Midbrain (tissue), 1 donor: ENCODE measurements around the gene TMEM79.

ENCODE experiments used
- DNase-seq: peaks from one replicate; lab custom pipeline; 2025; lab: John Stamatoyannopoulos, UW

TMEM79 gene, protein sequence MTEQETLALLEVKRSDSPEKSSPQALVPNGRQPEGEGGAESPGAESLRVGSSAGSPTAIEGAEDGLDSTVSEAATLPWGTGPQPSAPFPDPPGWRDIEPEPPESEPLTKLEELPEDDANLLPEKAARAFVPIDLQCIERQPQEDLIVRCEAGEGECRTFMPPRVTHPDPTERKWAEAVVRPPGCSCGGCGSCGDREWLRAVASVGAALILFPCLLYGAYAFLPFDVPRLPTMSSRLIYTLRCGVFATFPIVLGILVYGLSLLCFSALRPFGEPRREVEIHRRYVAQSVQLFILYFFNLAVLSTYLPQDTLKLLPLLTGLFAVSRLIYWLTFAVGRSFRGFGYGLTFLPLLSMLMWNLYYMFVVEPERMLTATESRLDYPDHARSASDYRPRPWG

DNA sequence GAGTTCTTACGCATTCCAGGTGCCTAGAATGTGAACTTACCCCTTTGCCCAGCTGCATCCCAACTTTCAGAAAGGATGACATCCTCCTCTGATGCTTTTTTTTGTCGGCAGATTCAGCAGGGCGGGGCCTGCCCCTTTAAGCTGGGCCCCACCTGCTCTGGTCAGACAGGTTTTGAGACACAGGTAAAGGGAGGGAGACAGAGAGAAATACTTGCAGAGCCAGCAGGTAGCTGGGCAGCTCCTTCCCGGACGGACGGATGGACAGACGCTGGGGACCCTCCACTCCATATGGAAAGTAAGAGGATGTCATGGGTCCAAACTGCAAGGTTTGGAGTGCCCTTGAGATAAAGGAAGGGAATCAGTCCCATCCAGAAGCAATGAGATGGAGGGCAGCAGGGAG lies at the start of gene TMEM79:
TSS of gene TMEM79 (plus strand) at position 214 of the 400 bp plus-strand sequence. CDS start 902 bp downstream, outside the sequence.
- no peak for DNase-seq

DNA sequence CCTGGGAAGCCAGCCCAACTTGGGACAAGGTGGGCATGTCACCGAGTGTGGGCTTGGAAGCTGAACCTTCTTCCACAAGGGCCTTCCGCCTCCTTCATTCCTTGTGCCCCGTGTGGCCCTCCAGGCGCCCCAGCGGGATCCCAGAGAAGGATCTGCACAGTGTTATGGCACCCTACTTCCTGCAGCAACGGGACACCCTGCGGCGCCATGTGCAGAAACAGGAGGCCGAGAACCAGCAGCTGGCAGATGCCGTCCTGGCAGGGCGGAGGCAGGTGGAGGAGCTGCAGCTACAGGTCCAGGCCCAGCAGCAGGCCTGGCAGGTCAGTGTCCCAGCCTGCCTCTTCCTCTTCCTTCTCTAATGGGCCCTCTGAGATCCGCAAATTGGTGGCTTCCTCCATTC lies 48.0 kb upstream of the TMEM79 start:
- no peak for DNase-seq

DNA sequence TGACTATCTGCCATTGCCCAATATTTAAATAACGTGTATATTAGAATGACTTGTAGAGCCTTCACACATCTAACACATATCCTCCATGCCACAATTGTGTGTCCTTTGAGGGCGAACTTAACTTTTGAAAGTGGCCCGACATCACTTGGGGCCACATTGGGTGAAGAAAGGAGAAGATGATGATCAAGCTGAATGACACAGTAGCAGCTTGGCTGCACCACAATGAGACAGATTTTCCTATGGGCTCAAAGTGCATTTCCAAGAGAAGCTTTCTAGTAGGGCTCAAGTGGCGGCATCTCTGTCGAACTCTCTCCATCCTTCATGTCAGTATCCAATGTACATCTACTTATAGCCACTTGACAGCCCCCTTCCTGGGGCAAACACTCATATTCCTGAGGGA lies 45.9 kb upstream of the TMEM79 start:
- no peak for DNase-seq

DNA sequence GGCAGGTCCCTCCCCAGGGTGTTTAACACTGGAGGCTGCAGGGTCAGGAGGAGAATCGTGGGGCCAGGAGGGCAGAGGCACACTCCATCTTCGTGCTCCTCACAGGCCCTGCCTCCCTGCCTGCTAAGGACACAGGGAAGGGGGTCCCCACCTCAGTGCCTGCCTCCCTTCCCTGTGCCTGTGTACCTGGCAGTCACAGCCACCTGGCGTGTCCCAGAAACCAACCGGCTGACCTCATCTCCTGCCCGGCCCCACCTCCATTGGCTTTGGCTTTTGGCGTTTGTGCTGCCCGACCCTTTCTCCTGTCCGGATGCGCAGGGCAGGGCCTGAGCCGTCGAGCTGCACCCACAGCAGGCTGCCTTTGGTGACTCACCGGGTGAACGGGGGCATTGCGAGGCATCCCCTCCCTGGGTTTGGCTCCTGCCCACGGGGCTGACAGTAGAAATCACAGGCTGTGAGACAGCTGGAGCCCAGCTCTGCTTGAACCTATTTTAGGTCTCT lies 42.8 kb upstream of the TMEM79 start:
- no peak for DNase-seq

DNA sequence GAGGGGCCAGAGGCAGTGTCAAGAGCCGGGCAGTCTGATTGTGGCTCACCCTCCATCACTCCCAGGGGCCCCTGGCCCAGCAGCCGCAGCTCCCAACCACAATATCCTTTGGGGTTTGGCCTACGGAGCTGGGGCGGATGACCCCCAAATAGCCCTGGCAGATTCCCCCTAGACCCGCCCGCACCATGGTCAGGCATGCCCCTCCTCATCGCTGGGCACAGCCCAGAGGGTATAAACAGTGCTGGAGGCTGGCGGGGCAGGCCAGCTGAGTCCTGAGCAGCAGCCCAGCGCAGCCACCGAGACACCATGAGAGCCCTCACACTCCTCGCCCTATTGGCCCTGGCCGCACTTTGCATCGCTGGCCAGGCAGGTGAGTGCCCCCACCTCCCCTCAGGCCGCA lies 42.2 kb upstream of the TMEM79 start, which contains the start of gene BGLAP:
TSS of gene BGLAP (plus strand) at position 259 of the 400 bp plus-strand sequence. CDS start at position 307, 48 bp downstream.
- DNase-seq, result no peak

DNA sequence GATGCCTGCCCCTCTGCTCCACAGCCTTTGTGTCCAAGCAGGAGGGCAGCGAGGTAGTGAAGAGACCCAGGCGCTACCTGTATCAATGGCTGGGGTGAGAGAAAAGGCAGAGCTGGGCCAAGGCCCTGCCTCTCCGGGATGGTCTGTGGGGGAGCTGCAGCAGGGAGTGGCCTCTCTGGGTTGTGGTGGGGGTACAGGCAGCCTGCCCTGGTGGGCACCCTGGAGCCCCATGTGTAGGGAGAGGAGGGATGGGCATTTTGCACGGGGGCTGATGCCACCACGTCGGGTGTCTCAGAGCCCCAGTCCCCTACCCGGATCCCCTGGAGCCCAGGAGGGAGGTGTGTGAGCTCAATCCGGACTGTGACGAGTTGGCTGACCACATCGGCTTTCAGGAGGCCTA lies 41.4 kb upstream of the TMEM79 start:
- DNase-seq, result no peak

DNA sequence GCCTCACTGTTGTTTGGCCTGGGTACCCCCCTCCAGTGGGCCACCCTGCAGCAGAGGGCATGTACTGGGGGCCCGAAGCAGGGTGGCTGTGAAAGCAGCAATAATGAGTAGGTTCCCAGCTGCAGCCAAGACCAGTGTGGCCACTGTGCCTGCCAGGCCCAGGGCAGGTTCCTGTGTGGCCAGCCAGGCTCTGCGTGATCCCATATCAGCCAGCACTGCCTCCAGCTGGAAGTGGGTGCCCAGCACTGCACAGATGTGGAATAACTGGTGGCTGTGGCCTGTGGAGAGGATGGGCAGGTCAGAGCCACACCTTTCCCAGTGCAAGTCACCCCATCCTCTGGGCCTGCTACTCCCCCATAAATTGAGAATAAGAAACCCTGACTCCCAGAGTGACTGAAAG lies 40.0 kb upstream of the TMEM79 start:
- no peak for DNase-seq

DNA sequence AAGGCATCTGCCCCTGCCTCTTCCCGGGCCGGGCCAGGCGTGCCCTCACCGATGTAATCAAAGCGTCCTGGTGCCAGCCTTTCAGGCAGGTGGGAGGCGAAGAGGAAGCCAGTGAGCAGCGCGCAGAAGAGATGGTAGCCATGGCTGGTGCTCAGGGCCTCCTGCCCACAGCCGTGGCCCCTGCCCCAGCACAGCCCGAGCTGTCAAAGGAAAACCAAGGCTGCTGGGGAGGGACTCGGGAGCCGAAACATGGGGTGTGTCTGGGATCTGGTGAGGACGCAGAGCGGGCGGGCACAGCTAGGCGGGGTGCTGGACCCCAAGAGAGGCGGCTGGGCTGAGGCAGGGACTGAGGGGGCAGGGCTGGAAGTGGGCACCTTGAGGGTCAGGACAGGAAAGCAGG lies 39.4 kb upstream of the TMEM79 start:
- no peak for DNase-seq

DNA sequence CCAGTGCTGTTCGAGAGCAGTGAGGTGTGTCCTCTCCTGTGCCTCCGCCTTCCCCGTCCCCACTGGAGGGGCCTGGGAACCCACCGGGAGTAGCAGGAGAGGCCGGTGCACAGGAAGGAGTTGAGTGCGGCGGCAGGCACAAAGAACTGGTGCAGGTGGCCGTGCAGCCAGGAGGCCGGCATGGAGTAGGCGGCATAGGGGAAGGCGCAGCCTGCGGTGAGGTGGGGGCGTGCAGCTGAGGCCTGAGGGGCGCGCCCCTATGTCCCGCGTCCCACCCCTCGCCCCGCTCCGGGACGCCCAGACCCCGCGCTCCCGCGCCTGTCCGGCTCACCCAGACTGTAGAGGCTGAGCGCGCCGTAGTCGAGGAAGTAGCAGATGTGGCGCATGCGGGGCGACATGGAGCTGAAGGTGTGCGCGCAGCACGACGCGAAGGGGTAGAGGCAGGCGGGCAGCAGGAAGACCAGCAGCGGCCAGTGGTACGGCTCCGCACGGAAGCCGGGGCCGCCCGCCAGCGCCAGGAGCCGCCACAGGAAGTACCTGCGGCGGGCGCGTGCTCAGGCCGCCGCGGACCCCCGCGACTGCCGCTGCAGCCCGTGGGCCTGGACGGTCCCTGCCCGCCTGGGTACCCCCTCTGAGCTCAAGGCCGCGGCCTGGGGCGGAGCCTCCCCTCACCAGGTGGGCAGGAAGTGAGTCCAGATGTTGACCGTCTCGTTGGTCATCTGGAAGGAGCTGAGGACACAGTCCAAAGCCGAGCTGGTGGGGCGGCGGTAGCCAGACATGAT lies 38.5 kb upstream of the TMEM79 start:
- no peak for DNase-seq

DNA sequence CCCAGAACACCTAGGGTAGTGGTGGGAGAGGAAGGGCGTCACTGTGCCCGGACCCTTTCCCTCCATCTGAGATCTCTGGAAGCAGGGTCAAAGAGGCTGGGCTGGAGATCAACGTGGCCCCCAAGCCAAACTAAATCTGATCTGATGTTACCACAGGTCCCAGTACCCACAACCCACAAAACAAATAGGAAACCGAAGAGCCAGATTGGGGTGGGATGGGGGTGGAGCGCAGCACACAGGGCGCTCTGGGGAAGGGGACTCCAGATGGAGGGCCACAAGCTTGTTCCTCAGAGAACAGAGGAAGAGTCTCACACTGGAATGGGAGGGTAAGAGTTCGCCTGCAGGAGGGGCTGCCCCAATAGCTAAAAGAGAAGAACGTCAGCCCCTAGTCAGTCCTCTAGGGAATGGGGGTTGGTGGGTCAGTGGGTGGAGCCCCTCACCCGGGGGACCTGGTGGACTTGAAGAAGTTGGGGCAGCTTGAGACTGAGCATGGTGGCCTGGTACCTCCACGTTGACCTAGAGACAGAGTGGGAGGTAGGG lies 37.8 kb upstream of the TMEM79 start:
- no peak for DNase-seq

DNA sequence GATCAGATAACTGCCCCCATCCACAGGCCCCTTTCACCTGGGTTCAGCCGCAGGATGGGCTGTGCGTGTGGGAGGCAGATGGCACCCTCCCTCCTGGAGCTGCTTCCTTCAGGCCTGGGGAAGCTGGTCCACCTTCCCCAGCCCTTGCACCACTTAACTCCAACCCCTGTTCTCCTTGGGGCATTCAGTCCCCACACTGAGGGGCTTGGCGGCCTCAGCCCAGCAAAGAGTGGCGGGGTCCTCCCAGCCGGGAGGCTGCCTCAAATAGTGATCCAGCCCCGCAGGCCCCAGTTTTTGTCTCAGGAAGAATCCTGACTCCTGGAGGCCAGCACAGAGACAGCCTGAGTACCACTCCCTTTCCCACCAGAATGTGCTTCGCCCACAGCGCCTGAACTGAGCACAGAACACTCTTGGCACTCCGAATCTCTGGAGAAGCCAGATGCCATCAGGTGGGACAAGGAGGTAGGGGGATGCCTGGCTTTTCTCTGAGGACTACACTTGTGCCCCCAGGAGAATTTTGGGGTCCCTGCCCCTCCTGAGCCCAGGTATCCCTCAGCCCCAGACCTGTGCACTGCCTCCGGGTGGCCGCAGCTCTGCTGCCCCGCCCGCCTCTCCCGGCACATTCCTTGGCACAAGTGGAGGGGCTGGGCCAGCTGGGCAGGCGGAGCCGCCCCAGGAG lies 37.2 kb upstream of the TMEM79 start:
- DNase-seq, result no peak

DNA sequence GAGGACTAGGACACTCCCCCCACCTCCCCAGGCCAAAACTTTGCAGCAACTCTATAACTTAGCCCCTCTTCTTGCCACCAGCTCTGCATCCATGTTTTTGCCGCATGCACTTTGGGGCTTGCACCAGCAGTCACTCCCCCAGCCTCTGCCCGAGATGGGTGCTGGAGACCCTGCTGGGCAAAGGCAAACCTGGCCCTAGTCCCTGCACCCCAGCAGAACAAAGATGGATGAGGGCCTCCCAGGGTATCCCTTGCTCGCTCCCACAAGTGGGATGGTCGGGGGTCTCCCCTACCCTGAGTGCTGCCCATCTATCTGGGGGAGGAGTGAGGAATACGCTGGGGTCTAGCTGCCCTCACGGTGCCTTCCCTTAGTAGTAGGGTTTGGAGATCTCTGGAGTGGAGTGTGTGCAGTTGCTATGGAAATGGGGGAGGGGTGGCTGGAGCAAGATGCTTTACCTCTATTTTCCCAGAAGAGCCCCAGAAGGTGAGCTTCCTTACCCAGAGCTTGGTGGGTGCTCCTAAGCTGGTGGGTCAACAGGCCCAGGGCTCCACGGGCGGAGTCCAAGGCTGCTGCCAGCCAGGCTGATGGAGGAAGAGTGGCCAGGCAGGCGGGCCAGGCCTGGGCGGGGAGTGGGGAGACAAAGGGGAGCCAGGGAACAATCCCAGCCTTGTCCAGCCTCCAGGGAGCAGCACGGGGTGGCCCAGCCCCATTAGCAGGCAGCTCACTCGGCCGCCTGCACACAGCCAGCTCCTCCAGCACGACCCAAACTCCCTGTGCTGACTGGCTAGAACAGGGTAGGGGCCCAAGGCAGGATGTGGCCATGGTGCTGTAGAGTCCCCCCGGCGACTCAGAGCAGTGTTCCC lies 36.4 kb upstream of the TMEM79 start, which contains the start of gene PAQR6:
TSS of gene PAQR6 (minus strand) at position 597 of the 863 bp plus-strand sequence. CDS start 1,325 bp downstream, outside the sequence.
- DNase-seq, result peak; percentile 94

DNA sequence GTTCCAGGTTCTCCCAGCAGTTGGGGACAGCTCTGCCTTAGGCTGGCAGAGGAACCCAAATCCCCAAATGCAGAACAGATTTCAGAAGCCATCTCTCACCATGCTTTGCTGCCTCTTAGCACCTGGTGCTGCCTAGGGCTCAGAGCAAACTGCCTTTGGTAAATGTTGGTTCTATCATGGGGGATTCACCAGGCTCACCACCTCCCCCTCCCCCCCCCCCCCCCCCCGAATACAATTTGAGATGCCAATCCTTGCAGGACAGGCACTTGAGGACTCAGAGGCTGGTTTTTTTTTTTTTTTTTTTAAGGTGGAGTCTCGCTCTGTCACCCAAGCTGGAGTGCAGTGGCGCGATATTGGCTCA lies 35.8 kb upstream of the TMEM79 start:
- DNase-seq, result no peak

DNA sequence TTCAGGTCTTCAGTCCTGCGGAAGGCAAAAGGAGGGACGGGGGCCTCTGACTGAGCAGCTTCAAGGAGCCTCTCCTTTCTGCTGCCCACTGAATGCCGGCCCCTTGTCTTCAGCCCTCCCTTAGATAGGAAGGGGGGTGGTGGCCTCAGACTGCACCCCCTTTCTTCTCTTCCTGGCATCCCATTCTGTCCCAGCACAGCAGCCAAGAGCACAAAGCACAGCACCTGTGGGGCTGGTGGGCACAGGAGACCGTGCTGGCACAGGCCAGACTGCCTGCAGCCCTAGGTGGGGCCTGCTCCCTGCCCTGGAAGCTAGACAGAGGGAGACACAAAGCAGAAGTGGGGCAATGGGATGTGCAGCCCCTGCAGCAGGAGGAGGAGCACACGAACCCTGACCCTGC lies 34.5 kb upstream of the TMEM79 start:
- no peak for DNase-seq

DNA sequence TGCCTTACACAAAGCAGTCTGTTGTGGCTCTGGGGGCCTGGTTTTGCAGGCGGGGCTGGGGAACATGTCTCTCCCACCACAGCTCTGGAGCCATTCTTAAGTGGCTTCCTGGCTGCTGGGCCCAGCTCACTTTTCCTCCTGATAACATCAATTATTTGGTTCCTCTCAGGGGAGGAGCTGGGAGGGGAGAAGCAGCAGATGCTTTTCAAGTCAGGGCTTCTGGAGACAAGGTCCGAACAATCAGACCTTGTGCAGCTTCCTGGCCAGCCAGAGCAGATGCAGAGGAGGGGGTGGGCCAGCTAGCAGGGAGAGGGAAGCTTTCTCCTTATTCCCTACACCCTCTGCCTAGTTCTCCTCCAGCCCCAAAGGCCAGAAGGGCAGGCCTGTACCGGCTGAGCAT lies 32.6 kb upstream of the TMEM79 start:
- no peak for DNase-seq

DNA sequence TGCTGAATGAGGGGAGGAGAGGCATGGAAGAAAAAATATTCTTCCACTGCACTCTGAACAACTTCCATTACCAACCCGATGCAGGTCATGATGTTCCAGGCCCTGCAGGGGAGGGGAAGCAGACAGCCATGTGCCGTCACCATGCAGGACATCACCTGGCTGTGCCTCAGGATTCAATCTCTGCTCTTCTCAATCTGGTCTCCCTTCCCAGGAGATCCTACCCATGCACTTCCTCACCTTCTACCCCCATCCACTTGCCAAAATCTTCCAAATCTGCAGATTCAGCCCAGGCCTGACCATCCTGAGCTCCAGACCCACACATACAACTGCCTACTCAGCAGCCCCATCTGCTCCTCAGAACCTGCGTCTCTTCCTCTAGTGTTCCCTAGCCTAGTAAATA lies 30.5 kb upstream of the TMEM79 start:
- DNase-seq, result no peak

DNA sequence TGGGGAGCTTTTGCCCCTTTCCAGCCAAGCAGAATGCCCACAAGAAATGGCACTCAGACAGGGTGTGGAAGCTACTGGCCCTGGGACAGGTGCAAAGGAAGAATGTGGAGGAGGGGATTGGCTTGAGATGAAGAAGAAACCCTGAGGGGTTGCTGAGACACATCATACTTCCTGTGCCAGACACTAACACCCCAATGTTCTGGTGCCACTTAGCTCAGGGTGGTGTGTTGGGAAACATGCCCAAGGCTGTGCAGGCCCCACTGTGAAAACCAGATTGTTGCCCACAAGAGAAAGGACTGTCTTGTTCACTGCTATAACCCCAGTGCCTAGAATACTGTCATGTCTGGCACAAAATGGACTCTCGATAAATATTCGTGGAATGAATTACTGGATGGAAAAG lies 26.4 kb upstream of the TMEM79 start:
- peak; percentile 35 for DNase-seq

DNA sequence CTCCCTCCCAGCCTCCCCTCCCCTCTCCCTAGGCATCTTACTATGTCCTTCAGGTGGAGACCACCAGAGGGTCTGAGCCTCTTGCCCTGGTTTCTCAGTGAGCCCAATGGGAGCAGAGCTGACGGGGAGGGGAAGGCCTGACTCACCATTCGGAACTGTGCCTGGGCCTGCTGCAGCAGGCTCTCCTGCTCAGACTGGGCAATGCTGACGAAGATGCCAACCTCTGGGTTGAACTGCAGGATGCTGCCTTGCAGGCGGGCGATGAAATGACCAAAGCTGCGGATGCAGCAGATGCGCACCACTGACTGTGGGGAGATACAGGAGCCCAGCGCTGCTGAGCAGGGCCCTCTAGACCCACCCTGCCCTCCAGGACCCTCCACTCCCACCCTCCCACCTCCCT lies 25.3 kb upstream of the TMEM79 start:
- DNase-seq, result no peak

DNA sequence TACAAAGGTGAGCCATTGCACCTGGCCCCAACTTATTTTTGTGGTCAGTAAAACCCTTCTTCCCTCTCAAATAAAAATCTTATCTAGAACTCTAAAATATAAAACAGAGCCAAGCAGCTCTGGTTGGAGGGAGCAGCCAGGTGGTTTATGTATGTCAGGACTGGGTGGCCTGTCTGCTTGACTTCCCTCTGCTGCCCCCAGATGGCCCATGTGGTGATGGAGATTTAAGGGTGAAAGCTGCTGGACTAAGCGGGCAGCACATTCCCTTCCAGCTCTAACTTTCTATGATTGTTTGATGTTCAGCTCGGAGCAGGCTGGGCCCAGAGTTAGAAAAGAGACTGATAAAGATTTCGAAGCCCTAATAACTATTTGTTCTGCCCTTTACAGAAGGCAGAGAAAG lies 24.3 kb upstream of the TMEM79 start:
- peak; percentile 59 for DNase-seq

DNA sequence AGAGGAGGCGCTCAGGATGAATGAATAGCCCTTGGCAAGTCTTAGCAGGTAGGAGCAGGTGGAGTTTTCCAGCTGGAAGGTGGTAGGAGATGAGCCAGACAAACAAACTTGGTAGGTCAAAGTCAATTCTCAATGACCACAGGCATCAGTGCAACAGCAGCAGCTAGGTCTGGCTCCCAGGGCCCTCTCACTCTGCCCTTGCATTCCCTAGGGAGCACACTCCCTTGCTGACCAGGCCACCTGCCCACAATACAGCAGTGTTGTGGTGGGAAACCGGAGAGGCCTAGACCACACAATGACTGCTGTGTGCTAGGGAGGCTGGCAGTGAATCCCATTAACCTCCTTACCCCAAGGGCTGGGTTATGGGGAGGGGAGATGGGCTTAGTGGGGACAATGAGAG lies 23.2 kb upstream of the TMEM79 start:
- DNase-seq, result peak; percentile 52
